GM13976 (cell line): ENCODE data around the gene STK35.
"Not testable (repeated sequence)": the region's sequence is repeated elsewhere in the genome, so short reads cannot be mapped to it uniquely, and the experiment has no call there.

Experiments
- DNase-seq: peaks from one replicate; pipeline ENCODE4 v3.0.0; 2012; ENCODE audit warnings: low spot score
- in situ Hi-C: fragments of 300-500 bp; cut with MboI; formaldehyde crosslinking; loops from one replicate; pipeline ENCODE4 v1.12.0; 2022; ENCODE audit warnings: low sequenced_read_pairs, mixed read lengths, inconsistent platforms; ENCODE audit not compliant: unreplicated experiment
- TF ChIP-seq, protein P1 (sequence below): IDR thresholded peaks from 2 replicates; pipeline ENCODE4 v1.5.1; 2012; ENCODE audit warnings: borderline replicate concordance, mild to moderate bottlenecking; ENCODE audit not compliant: insufficient read depth; ENCODE audit errors: extremely low read depth, missing control alignments, control extremely low read depth

The STK35 gene

DNA sequence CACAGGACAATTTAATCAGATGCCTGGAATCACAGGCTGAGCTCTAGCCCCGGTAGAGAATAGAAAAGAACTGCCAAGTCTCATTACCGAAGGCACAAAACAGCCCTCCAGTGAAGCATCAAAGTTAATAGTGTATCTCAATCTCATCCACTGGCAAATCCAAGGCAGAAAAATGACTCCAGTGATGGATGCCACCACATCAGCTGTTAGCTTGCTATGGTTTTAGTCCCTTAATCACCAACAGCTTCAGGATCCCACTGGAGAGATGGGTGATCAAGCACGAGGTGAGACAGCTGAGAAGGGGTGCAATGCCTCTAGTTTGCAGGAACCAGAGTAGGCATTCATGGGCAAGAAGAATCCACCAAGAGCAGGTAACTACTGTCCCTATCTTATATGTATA lies 81.8 kb downstream of the STK35 start:
- in situ Hi-C loops = no loop called here
- no peak for DNase-seq
- TF ChIP-seq, protein P1, sequence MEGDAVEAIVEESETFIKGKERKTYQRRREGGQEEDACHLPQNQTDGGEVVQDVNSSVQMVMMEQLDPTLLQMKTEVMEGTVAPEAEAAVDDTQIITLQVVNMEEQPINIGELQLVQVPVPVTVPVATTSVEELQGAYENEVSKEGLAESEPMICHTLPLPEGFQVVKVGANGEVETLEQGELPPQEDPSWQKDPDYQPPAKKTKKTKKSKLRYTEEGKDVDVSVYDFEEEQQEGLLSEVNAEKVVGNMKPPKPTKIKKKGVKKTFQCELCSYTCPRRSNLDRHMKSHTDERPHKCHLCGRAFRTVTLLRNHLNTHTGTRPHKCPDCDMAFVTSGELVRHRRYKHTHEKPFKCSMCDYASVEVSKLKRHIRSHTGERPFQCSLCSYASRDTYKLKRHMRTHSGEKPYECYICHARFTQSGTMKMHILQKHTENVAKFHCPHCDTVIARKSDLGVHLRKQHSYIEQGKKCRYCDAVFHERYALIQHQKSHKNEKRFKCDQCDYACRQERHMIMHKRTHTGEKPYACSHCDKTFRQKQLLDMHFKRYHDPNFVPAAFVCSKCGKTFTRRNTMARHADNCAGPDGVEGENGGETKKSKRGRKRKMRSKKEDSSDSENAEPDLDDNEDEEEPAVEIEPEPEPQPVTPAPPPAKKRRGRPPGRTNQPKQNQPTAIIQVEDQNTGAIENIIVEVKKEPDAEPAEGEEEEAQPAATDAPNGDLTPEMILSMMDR = no peak

DNA sequence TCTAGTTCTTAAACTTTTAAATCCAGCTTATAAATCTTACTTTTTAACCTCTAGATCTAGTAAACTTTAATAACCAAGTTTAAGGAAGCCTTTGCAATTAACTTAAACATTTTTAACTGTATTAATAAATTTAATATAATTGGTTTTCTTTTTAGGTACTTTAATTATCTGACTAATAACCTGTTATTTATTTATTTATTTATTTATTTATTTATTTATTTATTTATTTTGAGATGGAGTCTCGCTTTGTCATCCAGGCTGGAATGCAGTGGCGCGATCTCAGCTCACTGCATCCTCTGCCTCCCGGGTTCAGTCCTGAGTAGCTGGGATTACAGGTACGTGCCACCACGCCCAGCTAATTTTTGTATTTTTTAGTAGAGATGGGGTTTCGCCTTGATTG lies 83.3 kb downstream of the STK35 start:
- in situ Hi-C loops = not testable (repeated sequence)

DNA sequence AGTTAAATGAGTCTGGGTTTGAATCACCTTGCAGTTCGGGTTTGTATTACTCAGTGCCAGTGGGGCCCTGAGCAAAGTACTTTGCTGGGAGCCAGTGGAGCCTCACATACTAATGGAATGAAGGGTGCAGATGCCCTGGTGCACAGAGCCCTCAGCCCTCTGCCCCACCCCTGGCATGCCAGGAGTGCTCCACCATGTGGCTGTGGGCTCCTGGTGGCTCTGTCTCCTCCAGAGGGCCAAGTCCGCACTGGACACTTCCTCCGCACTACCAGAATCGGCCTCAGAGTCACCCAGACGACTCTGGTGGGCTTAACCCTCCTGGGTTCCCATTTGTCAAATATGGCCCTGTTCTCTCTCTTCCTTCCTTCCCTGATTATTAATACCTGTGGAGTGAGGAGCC lies 94.0 kb downstream of the STK35 start:
- in situ Hi-C loops = no loop called here
- TF ChIP-seq, protein P1 = no peak

More for the DNA sequence above, 83.3 kb downstream of the STK35 start:
- not testable (repeated sequence) for DNase-seq

DNA sequence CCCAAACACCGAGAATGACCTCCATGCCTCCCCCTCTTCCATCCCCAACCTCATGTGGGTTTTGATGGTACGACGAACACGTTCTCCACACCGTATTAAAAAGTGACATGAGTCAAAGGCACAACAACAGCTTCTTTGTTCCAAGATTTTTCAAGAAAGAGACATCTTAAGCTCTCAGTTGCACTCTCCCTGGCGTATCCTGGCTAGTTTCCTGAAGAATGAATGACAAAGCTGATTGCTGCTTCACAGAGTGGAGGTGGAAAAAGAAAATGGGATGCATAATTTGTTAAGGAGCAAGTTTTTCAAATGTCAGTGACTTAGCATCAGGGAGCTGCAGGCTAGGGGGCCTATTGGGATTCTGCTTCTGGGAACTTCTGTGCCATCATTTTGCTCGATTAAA lies 95.5 kb downstream of the STK35 start:
- TF ChIP-seq, protein P1 = no peak
- no peak for DNase-seq
- in situ Hi-C loops = no loop called here

More for the DNA sequence above, 94.0 kb downstream of the STK35 start:
- DNase-seq = no peak
